ENCODE data around the gene SPECC1L. TPM values are rescaled to one million over a fixed set of nuclear protein-coding genes. Genes with fewer than 3 reads are reported as not detected.

Gene SPECC1L
- total and polyA plus RNA-seq, 2 of the 8 experiments (the other 6 are each of a cell fraction or from before 2014, with no cell fraction given) = 15.7 to 61.6 TPM

GRCh38 chr22:24335496-24335895 is 64.9 kb downstream of the SPECC1L start:
- H3K79me1 ChIP-seq (ENCODE audit: low read depth, low read length) = 0 out of 2 replicates have a peak, but pooled peaks cover 3% of the 10 kb centered on the region
- no peak overlapping the region for H2BK20ac ChIP-seq (ENCODE audit: low read length)
- H4K20me1 ChIP-seq (replicated peaks in 1 of 2; ENCODE audit: control insufficient read depth in 1 of 2, insufficient read depth in 2 of 2, low read length in 2 of 2) = no peaks in the 10 kb centered on the region
- FAIRE-seq (no peak), DNase-seq (ENCODE audit: low read depth in 1 of 2, low spot score in 2 of 2) (no peak)
- H3K23ac ChIP-seq (ENCODE audit: insufficient read length) = no peak overlapping the region
- no peaks in the 10 kb centered on the region for H3K27me3 ChIP-seq (replicated peaks in 1 of 4; ENCODE audit: control insufficient read depth in 3 of 4, extremely low read depth in 1 of 4, insufficient read depth in 3 of 4, low read length in 3 of 4)
- no peak overlapping the region for H4K5ac ChIP-seq (ENCODE audit: insufficient read length, low read depth, low read length)
- 95% methylated on average over 1 of the region's 1 CpG; no CpG with 5 or more reads in 1 of the 2 experiments for WGBS, 2 experiments (ENCODE audit: extremely low coverage in 1 of 2, insufficient coverage in 1 of 2, insufficient read length in 1 of 2, insufficient replicate concordance in 2 of 2, low coverage in 1 of 2, low lambda C conversion rate in 2 of 2, missing lambda C conversion rate in 1 of 2)
- H3K4me3 ChIP-seq (ENCODE audit: extremely low read depth in 1 of 4, insufficient read depth in 2 of 4, low read depth in 3 of 4, low read length in 4 of 4) = no peak overlapping the region
- no peaks in the 10 kb centered on the region for H3K23me2 ChIP-seq (ENCODE audit: low read depth, low read length)
- H2BK5ac ChIP-seq (ENCODE audit: low read depth, low read length) = no peak overlapping the region
- H3K9me3 ChIP-seq (ENCODE audit: insufficient read depth in 2 of 2, low read depth in 1 of 2, low read length in 1 of 2) = no peaks in the 10 kb centered on the region
- H3K36me3 ChIP-seq (ENCODE audit: control insufficient read depth in 2 of 4, insufficient read depth in 4 of 4, low read length in 3 of 4) = peaks cover 0 to 56% (median 16%) of the 10 kb centered on the region in 4 experiments; a peak in 7 of 8 replicates
- H3K18ac ChIP-seq (ENCODE audit: extremely low read depth, low read length) = no peak overlapping the region
- no peak overlapping the region for H4K8ac ChIP-seq (ENCODE audit: extremely low read depth, insufficient read depth, low read length)
- H2AFZ ChIP-seq (ENCODE audit: low read length) = no peak overlapping the region
- TF ChIP-seq RBBP5 (IDR thresholded peaks at IDR 0.05; ENCODE audit: borderline replicate concordance, low read depth, low read length) = no peak
- no peak for TF ChIP-seq KDM4A (IDR thresholded peaks at IDR 0.05; ENCODE audit: low read depth, low read length, severe bottlenecking)
- TF ChIP-seq KDM5A (IDR thresholded peaks at IDR 0.05; ENCODE audit: low read length) = no peak
- TF ChIP-seq POLR2AphosphoS5 (IDR thresholded peaks at IDR 0.05; ENCODE audit: low read depth, low read length) = no peak
- no peak for TF ChIP-seq CBX8 (IDR thresholded peaks at IDR 0.05; ENCODE audit: borderline replicate concordance, low read depth, low read length)
- no peak for TF ChIP-seq CHD1 (IDR thresholded peaks at IDR 0.05; ENCODE audit: low read depth, low read length)
- TF ChIP-seq TBP (IDR thresholded peaks at IDR 0.05; ENCODE audit: low read depth, low read length) = no peak
- no peak for TF ChIP-seq HDAC6 (IDR thresholded peaks at IDR 0.05; ENCODE audit: low read depth, low read length)
- no peak for TF ChIP-seq POU5F1 (IDR thresholded peaks at IDR 0.05; ENCODE audit: low read depth, low read length)
- TF ChIP-seq ATF3 (IDR thresholded peaks at IDR 0.05; ENCODE audit: insufficient read depth, low read depth, low read length) = no peak
- no peak overlapping the region for H4K91ac ChIP-seq (replicated peaks; ENCODE audit: insufficient read length, low read length)
- POLR2A ChIA-PET (ENCODE audit: partially characterized antibody) = interaction anchor here (1.0 kb wide), 1 partner anchor 13 kb away, joined by 3 read pairs; no protein-coding TSS in a partner anchor
- no peak overlapping the region for H3K27ac ChIP-seq (ENCODE audit: low read depth, low read length)
- H3K56ac ChIP-seq (replicated peaks; ENCODE audit: insufficient read length, low read depth, low read length) = no peak overlapping the region
- no peak overlapping the region for H3K9ac ChIP-seq (replicated peaks in 1 of 4; ENCODE audit: extremely low read depth in 1 of 4, low read depth in 3 of 4, low read length in 3 of 4)
- H3K4me1 ChIP-seq (replicated peaks in 1 of 4; ENCODE audit: control insufficient read depth in 3 of 4, insufficient read depth in 4 of 4, low read length in 3 of 4) = peaks cover 8 to 19% (median 15%) of the 10 kb centered on the region in 4 experiments
- H3K14ac ChIP-seq (ENCODE audit: insufficient read length) = no peak overlapping the region
- H2BK15ac ChIP-seq (ENCODE audit: low read length) = no peak overlapping the region
- no peak overlapping the region for H2BK12ac ChIP-seq (ENCODE audit: low read depth, low read length)
- CTCF ChIA-PET (ENCODE audit: partially characterized antibody) = no interaction called here
- H3K4ac ChIP-seq (replicated peaks; ENCODE audit: insufficient read length, low read depth, low read length) = no peak overlapping the region
- no peak overlapping the region for H3K4me2 ChIP-seq (ENCODE audit: insufficient read depth in 1 of 2, low read depth in 2 of 2, low read length in 2 of 2)
- no peaks in the 10 kb centered on the region for H3K79me2 ChIP-seq (ENCODE audit: control insufficient read depth in 1 of 2, insufficient read depth in 2 of 2, low read length in 2 of 2)
- H2BK120ac ChIP-seq (replicated peaks; ENCODE audit: low read depth, low read length) = no peak overlapping the region
- no peak overlapping the region for H2AK5ac ChIP-seq (ENCODE audit: low read depth, low read length)
